ENCODE measurements around the gene MBLAC1.
"Not testable (repeated sequence)": the region's sequence is repeated elsewhere in the genome, so short reads cannot be mapped to it uniquely, and the experiment has no call there.

Gene MBLAC1

GRCh38 chr7:100124301-100125230, 2.2 kb upstream of the MBLAC1 start:
- no peak for DNase-seq

GRCh38 chr7:100126239-100126930, 382 bp upstream of the MBLAC1 start:
- DNase-seq: no peak

- DNase-seq: no peak
Measured at GRCh38 chr7:100127866-100128636, 1.3 kb downstream of the MBLAC1 start.

- DNase-seq: no peak
Measured at GRCh38 chr7:100128637-100128963, 1.8 kb downstream of the MBLAC1 start.

- DNase-seq: not testable (repeated sequence)
Measured at GRCh38 chr7:100130220-100130607, 3.4 kb downstream of the MBLAC1 start.

- peak; percentile 54 for DNase-seq
Measured at GRCh38 chr7:100130608-100131453, 4.1 kb downstream of the MBLAC1 start.

- no peak for DNase-seq
Measured at GRCh38 chr7:100132126-100132525, 5.4 kb downstream of the MBLAC1 start.

- DNase-seq: peak; percentile 63
Measured at GRCh38 chr7:100132697-100133151, 6.0 kb downstream of the MBLAC1 start.

GRCh38 chr7:100137851-100138760, 11.3 kb downstream of the MBLAC1 start:
- no peak for DNase-seq

- no peak for DNase-seq
Measured at GRCh38 chr7:100141555-100141949, 14.8 kb downstream of the MBLAC1 start.

GRCh38 chr7:100142461-100142860, 15.7 kb downstream of the MBLAC1 start:
- DNase-seq: no peak

- not testable (repeated sequence) for DNase-seq
Measured at GRCh38 chr7:100146350-100146749, 19.6 kb downstream of the MBLAC1 start.

- DNase-seq: no peak
Measured at GRCh38 chr7:100147278-100147677, 20.5 kb downstream of the MBLAC1 start.

- DNase-seq: no peak
Measured at GRCh38 chr7:100148225-100148558, 21.4 kb downstream of the MBLAC1 start.

- DNase-seq: peak; percentile 99
Measured at GRCh38 chr7:100148559-100149328, 22.0 kb downstream of the MBLAC1 start, which contains the start of gene LAMTOR4. TSS of gene LAMTOR4 (plus strand) at chr7:100148918. CDS start at chr7:100148973, 55 bp downstream.

- DNase-seq: no peak
Measured at GRCh38 chr7:100152404-100152803, 25.6 kb downstream of the MBLAC1 start.

GRCh38 chr7:100152937-100153666, 26.3 kb downstream of the MBLAC1 start:
- no peak for DNase-seq

- no peak for DNase-seq
Measured at GRCh38 chr7:100153708-100154535, 27.2 kb downstream of the MBLAC1 start.
